Ovary (tissue), 9 donors: ENCODE measurements around the gene NPM3. TPM values are rescaled to one million over a fixed set of nuclear protein-coding genes. Genes with fewer than 3 reads are reported as not detected.

Experiments
- DNase-seq, 5 donors: peaks; one replicate each; pipeline ENCODE4 v3.0.0-alpha.2; 2019 to 2020
- H3K27ac ChIP-seq, 2 donors: fragments of 200-600 bp; one replicate each; pipeline versions ENCODE4 v1.5.1 to v1.8.0; 2019 to 2022
- H3K27me3 ChIP-seq: fragments of 200-600 bp; one replicate; pipeline ENCODE4 v1.8.0; 2022
- H3K36me3 ChIP-seq: fragments of 200-600 bp; sonication (generic); one replicate; pipeline ENCODE4 v1.5.1; 2019
- H3K4me1 ChIP-seq: one replicate; pipeline ENCODE4 v1.8.1; 2013; ENCODE audit warnings: mild to moderate bottlenecking, moderate library complexity; ENCODE audit not compliant: insufficient read depth
- H3K4me3 ChIP-seq: fragments of 200-600 bp; sonication (generic); one replicate; pipeline ENCODE4 v1.5.1; 2017
- H3K9me3 ChIP-seq, 2 donors: fragments of 200-600 bp in 1 of 2; sonication (generic) in 1 of 2; one replicate each; pipeline versions ENCODE4 v1.5.1 to v1.8.1; 2013 to 2019; ENCODE audit warnings: mild to moderate bottlenecking in 1 of 2, moderate library complexity in 1 of 2
- CTCF ChIP-seq, 3 donors: fragments of 450-650 bp in 2 of 3; fragments of 200-600 bp in 1 of 3; IDR thresholded peaks; one replicate each; pipeline versions ENCODE4 v1.5.1 to v1.8.0; 2016 to 2022; ENCODE audit warnings: antibody characterized with exemption in 3 of 3, mild to moderate bottlenecking in 1 of 3
- EP300 ChIP-seq: sonication (generic); formaldehyde crosslinking; IDR thresholded peaks from one replicate; pipeline ENCODE4 v1.6.1; 2017; ENCODE audit warnings: antibody characterized with exemption
- POLR2A ChIP-seq: fragments of 450-650 bp; IDR thresholded peaks from one replicate; pipeline ENCODE4 v1.6.1; 2017; ENCODE audit warnings: antibody characterized with exemption, mild to moderate bottlenecking, moderate library complexity
- WGBS, 3 donors: extraction: QIAGEN DNeasy Blood & Tissue Kit in 1 of 3; methylation state at CpG; one replicate each; pipeline versions ENCODE4 v1.1.5 to v1.1.7; 2013 to 2017; 5-methylcytosine and 5-hydroxymethylcytosine counted together
- intact Hi-C, 4 donors: fragments of 100-400 bp; cut with DNase I; formaldehyde crosslinking; loops; one replicate each; pipeline versions ENCODE4 v1.11.0 to v1.15.1; 2022 to 2023
- polyA plus RNA-seq, 2 donors: library from polyadenylated mRNA; stranded (reverse); fragments of 200-250 nt in 1 of 2; fragments of 350-450 nt in 1 of 2; fragmentation: Illumina TruSeq in 1 of 2; extraction: RNeasy Lipid Tissue Mini Kit (QIAGEN cat#74804) in 1 of 2; gene quantifications; one replicate each; pipeline ENCODE4 v1.2.3, GENCODE V29; 2013 to 2014
- total RNA-seq, 7 donors: library from RNA; depleted of rRNA in 2 of 7; stranded (reverse); fragments of >200 nt in 2 of 7; fragmentation: NEBNext Ultra II Directional in 3 of 7; extraction: Animal tissue kit (Norgen Biotek cat#: 25700) in 3 of 7; gene quantifications; one replicate each; pipeline versions ENCODE4 v1.1.0 to v1.2.4, GENCODE V29; 2016 to 2023
- donor health status: DM: no; HTN: no; CAD: no; lungs with moderate emphysema.
- donor health status: DM: no; HTN: no; CAD: no.
- donor health status: Bipolar disorder and iron deficiency.
- donor health status: DM: yes; HTN: yes; CAD: no.
- donor health status: DM: no; HTN: no; CAD: no.
- donor health status: DM: yes; HTN: yes; CAD: no.

Gene NPM3
- total and polyA plus RNA-seq, 9 donors, result 11.0 to 64.8 (median 32.1) TPM

- Histone ChIP-seq H3K4me3 (no peak overlapping the region), H3K36me3 (no peaks in the 10 kb centered on the region), H3K4me1 (no peaks in the 10 kb centered on the region), H3K9me3 (no peaks in the 10 kb centered on the region), H3K27ac (no peak overlapping the region), H3K27me3 (no peaks in the 10 kb centered on the region)
- 50 to 57% (median 50%) methylated on average over 12 of the region's 12 CpGs for WGBS, 3 donors
- no peak for DNase-seq
- intact Hi-C loops, result loop anchor here in 1 of 4 donors (5.0 kb wide), 1 partner anchor 178 kb away; no protein-coding TSS in a partner anchor
- TF ChIP-seq EP300 (no peak), CTCF (IDR thresholded peaks at IDR 0.05) (no peak), POLR2A (no peak)
Measured at GRCh38 chr10:101759309-101760247, 23.7 kb downstream of the NPM3 start.

GRCh38 chr10:101758858-101759257, 24.4 kb downstream of the NPM3 start:
- no peak overlapping the region for H3K27ac ChIP-seq
- no peak for TF ChIP-seq POLR2A
- no peak for TF ChIP-seq EP300
- TF ChIP-seq CTCF (IDR thresholded peaks at IDR 0.05), result no peak
- no peaks in the 10 kb centered on the region for H3K27me3 ChIP-seq
- intact Hi-C loops, result loop anchor here in 1 of 4 donors (5.0 kb wide), 1 partner anchor 178 kb away; no protein-coding TSS in a partner anchor
- DNase-seq, result no peak
- no peak overlapping the region for H3K4me3 ChIP-seq
- H3K9me3 ChIP-seq, result no peaks in the 10 kb centered on the region
- no peaks in the 10 kb centered on the region for H3K36me3 ChIP-seq
- no peaks in the 10 kb centered on the region for H3K4me1 ChIP-seq
- 80 to 83% (median 81%) methylated on average over 2 of the region's 2 CpGs for WGBS, 3 donors

GRCh38 chr10:101752241-101752640, 31.0 kb downstream of the NPM3 start:
- Histone ChIP-seq H3K4me1 (no peaks in the 10 kb centered on the region), H3K36me3 (no peaks in the 10 kb centered on the region), H3K9me3 (no peaks in the 10 kb centered on the region), H3K27ac (no peak overlapping the region), H3K27me3 (no peaks in the 10 kb centered on the region), H3K4me3 (no peak overlapping the region)
- WGBS, 3 donors, result 56 to 72% (median 69%) methylated on average over 3 of the region's 3 CpGs
- intact Hi-C loops, result no loop called here
- TF ChIP-seq POLR2A (no peak), EP300 (no peak), CTCF (IDR thresholded peaks at IDR 0.05) (no peak)
- no peak for DNase-seq

GRCh38 chr10:101749047-101750016, 33.9 kb downstream of the NPM3 start:
- WGBS, 3 donors, result 70 to 76% (median 73%) methylated on average over 19 of the region's 19 CpGs
- TF ChIP-seq CTCF (IDR thresholded peaks at IDR 0.05), result no peak
- no peak for TF ChIP-seq EP300
- TF ChIP-seq POLR2A, result no peak
- intact Hi-C loops, result no loop called here
- H3K36me3 ChIP-seq, result no peaks in the 10 kb centered on the region
- H3K4me1 ChIP-seq, result no peaks in the 10 kb centered on the region
- no peak overlapping the region for H3K27ac ChIP-seq
- no peak overlapping the region for H3K4me3 ChIP-seq
- no peaks in the 10 kb centered on the region for H3K9me3 ChIP-seq
- no peak for DNase-seq
- no peaks in the 10 kb centered on the region for H3K27me3 ChIP-seq
